DND-41 (cell line): ENCODE results near the gene CPNE4.

ENCODE experiments used
- ATAC-seq: fragments of 200-7000 bp; cut with Tn5 transposase; 3 replicates; pipeline ENCODE4 v1.9.1; 2021; ENCODE audit warnings: low read depth; ENCODE audit not compliant: insufficient read depth
- DNase-seq: peaks from one replicate; pipeline ENCODE4 v3.0.0-alpha.2; 2020
- H2AFZ ChIP-seq: 2 replicates; pipeline ENCODE4 v1.6.0; 2012; ENCODE audit warnings: low read depth, low read length
- H3K27ac ChIP-seq: 2 replicates; pipeline ENCODE4 v1.5.1; 2012; ENCODE audit warnings: low read length, inconsistent platforms
- H3K27me3 ChIP-seq: fragments of 200-600 bp; sonication (generic); 2 replicates; pipeline ENCODE4 v1.6.0; 2012; ENCODE audit warnings: low read length, mild to moderate bottlenecking, inconsistent platforms; ENCODE audit not compliant: insufficient read depth, poor library complexity
- H3K36me3 ChIP-seq: 2 replicates; pipeline ENCODE4 v1.5.1; 2012; ENCODE audit warnings: low read length, inconsistent platforms; ENCODE audit not compliant: insufficient read depth
- H3K4me1 ChIP-seq: 2 replicates; pipeline ENCODE4 v1.5.1; 2012; ENCODE audit warnings: mild to moderate bottlenecking, low read length; ENCODE audit not compliant: insufficient read depth
- H3K4me2 ChIP-seq: 2 replicates; pipeline ENCODE4 v1.6.0; 2012; ENCODE audit warnings: mild to moderate bottlenecking, moderate library complexity, low read length, inconsistent platforms; ENCODE audit not compliant: insufficient read depth
- H3K4me3 ChIP-seq, 2 experiments: fragments of 200-600 bp in 1 of 2; shearing (Covaris generic) in 1 of 2; 2 replicates each; pipeline ENCODE4 v1.5.1; 2012 to 2016; ENCODE audit warnings: inconsistent platforms in 2 of 2, low read length in 2 of 2, mild to moderate bottlenecking in 2 of 2, low read depth in 1 of 2, moderate library complexity in 1 of 2
- H3K79me2 ChIP-seq: 2 replicates; pipeline ENCODE4 v1.6.0; 2012; ENCODE audit warnings: low read length, inconsistent platforms; ENCODE audit not compliant: insufficient read depth
- H3K9ac ChIP-seq: 2 replicates; pipeline ENCODE4 v1.6.0; 2012; ENCODE audit warnings: low read depth, mild to moderate bottlenecking, inconsistent platforms, low read length, moderate library complexity
- H3K9me3 ChIP-seq: 2 replicates; pipeline ENCODE4 v1.5.1; 2012; ENCODE audit warnings: low read length, moderate library complexity, mild to moderate bottlenecking, inconsistent platforms; ENCODE audit not compliant: insufficient read depth, severe bottlenecking
- H4K20me1 ChIP-seq: 2 replicates; pipeline ENCODE4 v1.6.0; 2012; ENCODE audit warnings: low read length; ENCODE audit not compliant: insufficient read depth
- CTCF ChIP-seq: IDR thresholded peaks from 2 replicates; pipeline ENCODE4 v1.5.1; 2012; ENCODE audit warnings: borderline replicate concordance, low read length, moderate library complexity, mild to moderate bottlenecking; ENCODE audit not compliant: poor library complexity, severe bottlenecking; ENCODE audit errors: extremely low read depth
- EZH2 ChIP-seq: IDR thresholded peaks from 3 replicates; pipeline ENCODE4 v1.6.1; 2012; ENCODE audit warnings: borderline replicate concordance, low read depth, mild to moderate bottlenecking, moderate library complexity, low read length, inconsistent platforms; ENCODE audit not compliant: severe bottlenecking

Gene CPNE4

GRCh38 chr3:131714585-131715220 is 320.1 kb downstream of the CPNE4 start:
- H3K4me3 ChIP-seq, result no peak overlapping the region
- H3K4me2 ChIP-seq, result no peak overlapping the region
- no peak for DNase-seq
- no peak for TF ChIP-seq EZH2
- TF ChIP-seq CTCF, result no peak
- no peak for ATAC-seq
- no peaks in the 10 kb centered on the region for H3K79me2 ChIP-seq
- no peaks in the 10 kb centered on the region for H3K4me1 ChIP-seq
- peaks cover 11% of the 10 kb centered on the region for H3K27me3 ChIP-seq
- no peak overlapping the region for H3K27ac ChIP-seq
- H3K9ac ChIP-seq, result no peak overlapping the region
- no peaks in the 10 kb centered on the region for H3K36me3 ChIP-seq
- H2AFZ ChIP-seq, result no peak overlapping the region
- no peaks in the 10 kb centered on the region for H4K20me1 ChIP-seq
- H3K9me3 ChIP-seq, result no peaks in the 10 kb centered on the region

DNA sequence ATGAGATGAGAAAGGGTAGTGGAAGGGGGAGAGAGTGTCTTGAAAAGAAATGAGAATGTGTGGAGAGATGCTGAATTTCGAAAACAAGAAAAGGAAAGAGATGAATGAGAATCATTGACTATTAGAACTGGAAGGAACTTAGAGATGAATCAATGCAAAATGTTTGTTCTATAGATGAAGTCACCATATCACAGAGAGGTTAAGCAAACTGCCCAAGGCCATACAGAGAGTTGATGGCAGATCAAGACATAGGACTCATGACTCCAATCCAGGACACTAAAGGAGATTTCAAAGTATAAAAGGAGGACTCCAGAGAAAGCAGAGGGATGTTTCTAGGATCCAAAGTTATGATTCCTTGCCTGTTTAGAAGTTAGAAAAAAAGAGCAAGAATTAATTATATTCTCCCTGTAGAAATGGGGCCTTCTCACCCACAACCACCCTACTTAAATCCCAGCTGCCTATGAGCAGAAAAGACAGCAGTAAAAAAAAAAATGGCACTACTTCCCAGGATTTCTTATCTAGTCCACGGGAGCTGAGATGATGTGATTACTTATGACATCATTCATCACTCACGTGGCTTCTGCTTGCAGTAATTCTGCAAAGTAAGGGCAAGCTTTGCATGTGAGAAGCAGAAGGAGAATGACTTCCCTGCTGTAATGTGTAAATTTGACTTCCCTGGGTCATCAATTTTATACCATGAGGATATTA is 321.2 kb downstream of the CPNE4 start:
- no peak overlapping the region for H3K4me2 ChIP-seq
- H3K27ac ChIP-seq, result no peak overlapping the region
- ATAC-seq, result no peak

DNA sequence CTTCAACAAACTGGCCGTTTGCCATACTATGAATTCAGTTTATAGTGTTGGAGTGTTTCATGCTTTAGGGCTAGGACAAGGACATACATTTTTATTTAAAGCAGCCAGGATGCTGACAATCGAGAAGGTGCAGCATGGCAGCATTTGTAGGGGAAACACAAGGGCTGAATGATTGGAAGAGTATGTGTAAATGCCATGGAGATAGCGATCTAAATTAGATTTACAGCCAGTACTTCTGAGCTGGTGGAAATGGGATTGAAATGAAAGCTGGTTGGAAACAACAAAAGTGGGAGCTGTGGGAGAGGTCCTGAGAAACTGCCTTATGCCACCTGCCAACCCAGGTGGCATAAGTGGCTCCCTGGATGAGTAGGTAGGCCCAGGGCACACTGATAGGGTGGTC is 322.2 kb downstream of the CPNE4 start:
- Histone ChIP-seq H2AFZ (no peak overlapping the region), H3K4me1 (no peaks in the 10 kb centered on the region), H3K4me3 (no peak overlapping the region), H3K27me3 (peaks cover 8% of the 10 kb centered on the region), H3K9me3 (no peaks in the 10 kb centered on the region), H3K27ac (no peak overlapping the region), H3K9ac (no peak overlapping the region), H3K36me3 (no peaks in the 10 kb centered on the region), H3K4me2 (no peak overlapping the region), H4K20me1 (no peaks in the 10 kb centered on the region), H3K79me2 (no peaks in the 10 kb centered on the region)
- DNase-seq (no peak), ATAC-seq (no peak)
- TF ChIP-seq CTCF (no peak), EZH2 (no peak)

More for the DNA sequence above, 321.2 kb downstream of the CPNE4 start:
- Histone ChIP-seq H3K27me3 (peaks cover 8% of the 10 kb centered on the region), H2AFZ (no peak overlapping the region), H3K4me1 (no peaks in the 10 kb centered on the region), H4K20me1 (no peaks in the 10 kb centered on the region), H3K9ac (no peak overlapping the region), H3K9me3 (no peaks in the 10 kb centered on the region), H3K79me2 (no peaks in the 10 kb centered on the region), H3K4me3 (no peak overlapping the region), H3K36me3 (no peaks in the 10 kb centered on the region)
- no peak for TF ChIP-seq CTCF
- TF ChIP-seq EZH2, result no peak
- no peak for DNase-seq
